BJ (cell line): ENCODE results near the gene FBXO11. TPM values are rescaled to one million over a fixed set of nuclear protein-coding genes. Genes with fewer than 3 reads are reported as not detected.

Experiments used
- CTCF ChIA-PET: fragments of 350-600 bp; formaldehyde crosslinking; extraction: SDS; loops from one replicate; lab custom pipeline; 2021; ENCODE audit warnings: antibody characterized with exemption, inconsistent platforms; lab: Yijun Ruan, JAX
- POLR2A ChIA-PET: fragments of 300-600 bp; sonication (Branson Sonifier 250); formaldehyde crosslinking; extraction: SDS; loops from one replicate; lab custom pipeline; 2021; ENCODE audit warnings: antibody characterized with exemption; lab: Charles Lee
- DNase-seq: peaks from one replicate; pipeline ENCODE4 v3.0.0-alpha.2; 2011; ENCODE audit warnings: low read depth
- H3K27me3 ChIP-seq: 2 replicates; pipeline ENCODE4 v1.6.0; 2011; ENCODE audit warnings: low read length; ENCODE audit not compliant: control insufficient read depth, insufficient read depth
- H3K36me3 ChIP-seq: 2 replicates; pipeline ENCODE4 v1.5.1; 2011; ENCODE audit warnings: low read length; ENCODE audit not compliant: control insufficient read depth, insufficient read depth
- H3K4me3 ChIP-seq: 2 replicates; pipeline ENCODE4 v1.5.1; 2011; ENCODE audit warnings: low read depth, mild to moderate bottlenecking, control low read depth, low read length
- polyA plus RNA-seq: library from polyadenylated mRNA; depleted of rRNA; stranded (reverse); fragments of >200 nt; gene quantifications from 2 replicates; pipeline ENCODE4 v1.2.3, GENCODE V29; 2011; rRNA removed
- small RNA-seq: library from RNA; depleted of rRNA; stranded (forward); fragments of <200 nt; gene quantifications from one replicate; pipeline ENCODE3, GENCODE V24; 2012; ENCODE audit warnings: low replicate concordance, low read depth; ENCODE audit not compliant: insufficient read length
- TF ChIP-seq, protein P1 (sequence below): IDR thresholded peaks from 2 replicates; pipeline ENCODE4 v1.5.1; 2011; ENCODE audit warnings: low read depth, mild to moderate bottlenecking, control low read depth, inconsistent platforms, low read length, moderate library complexity; ENCODE audit not compliant: insufficient read depth

Gene FBXO11
- polyA plus RNA-seq, 1 experiment = 21.5 TPM

DNA sequence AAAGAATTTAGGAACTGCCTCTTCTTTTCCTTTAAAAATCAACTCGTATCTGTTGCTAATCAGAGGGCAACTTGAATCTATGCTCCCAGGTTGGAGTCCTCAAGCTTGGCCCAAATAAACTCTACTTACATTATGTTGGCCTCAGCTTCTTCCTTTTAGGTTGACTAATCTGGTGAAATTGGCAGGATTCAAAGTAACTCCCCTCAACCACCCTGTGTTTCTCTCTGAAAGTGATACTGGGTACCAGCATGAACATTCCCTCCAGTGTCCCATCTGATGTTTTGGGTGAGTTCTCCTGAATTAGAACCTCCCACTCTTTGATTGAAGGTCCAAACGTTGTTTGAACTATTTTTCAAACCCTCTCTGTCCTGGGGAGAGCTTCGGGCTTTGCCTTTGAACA lies 164.7 kb downstream of the FBXO11 start:
- CTCF ChIA-PET = interaction anchor here (0.9 kb wide), 1 partner anchor 26 kb away, joined by 4 read pairs; no protein-coding TSS in a partner anchor
- no peak for DNase-seq
- POLR2A ChIA-PET = no interaction called here
- no peaks in the 10 kb centered on the region for H3K36me3 ChIP-seq
- no peak overlapping the region for H3K4me3 ChIP-seq
- H3K27me3 ChIP-seq = peaks cover 3% of the 10 kb centered on the region; the same call in 1 of the 2 replicates
- TF ChIP-seq, protein P1, sequence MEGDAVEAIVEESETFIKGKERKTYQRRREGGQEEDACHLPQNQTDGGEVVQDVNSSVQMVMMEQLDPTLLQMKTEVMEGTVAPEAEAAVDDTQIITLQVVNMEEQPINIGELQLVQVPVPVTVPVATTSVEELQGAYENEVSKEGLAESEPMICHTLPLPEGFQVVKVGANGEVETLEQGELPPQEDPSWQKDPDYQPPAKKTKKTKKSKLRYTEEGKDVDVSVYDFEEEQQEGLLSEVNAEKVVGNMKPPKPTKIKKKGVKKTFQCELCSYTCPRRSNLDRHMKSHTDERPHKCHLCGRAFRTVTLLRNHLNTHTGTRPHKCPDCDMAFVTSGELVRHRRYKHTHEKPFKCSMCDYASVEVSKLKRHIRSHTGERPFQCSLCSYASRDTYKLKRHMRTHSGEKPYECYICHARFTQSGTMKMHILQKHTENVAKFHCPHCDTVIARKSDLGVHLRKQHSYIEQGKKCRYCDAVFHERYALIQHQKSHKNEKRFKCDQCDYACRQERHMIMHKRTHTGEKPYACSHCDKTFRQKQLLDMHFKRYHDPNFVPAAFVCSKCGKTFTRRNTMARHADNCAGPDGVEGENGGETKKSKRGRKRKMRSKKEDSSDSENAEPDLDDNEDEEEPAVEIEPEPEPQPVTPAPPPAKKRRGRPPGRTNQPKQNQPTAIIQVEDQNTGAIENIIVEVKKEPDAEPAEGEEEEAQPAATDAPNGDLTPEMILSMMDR = no peak

DNA sequence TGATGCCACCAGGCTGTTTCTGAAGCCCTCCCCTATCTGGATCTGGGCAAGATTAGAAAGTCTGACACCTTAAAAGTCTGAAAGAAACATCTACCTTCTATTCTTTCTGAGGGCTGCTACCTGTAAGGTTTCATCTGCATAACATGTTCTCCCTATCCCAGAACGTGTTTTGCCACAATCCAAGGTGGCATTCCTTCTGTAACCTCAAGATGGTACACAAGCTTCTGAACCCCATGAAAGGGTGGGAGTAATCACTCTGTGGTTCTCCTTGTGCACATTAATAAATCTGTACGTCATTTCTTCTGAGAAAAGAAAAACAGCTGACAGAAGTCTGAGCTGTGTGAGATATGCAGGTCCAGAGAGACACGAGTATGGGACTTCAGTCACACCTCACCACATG lies 165.2 kb downstream of the FBXO11 start:
- CTCF ChIA-PET = no interaction called here
- DNase-seq = no peak
- TF ChIP-seq, protein P1 = no peak
- Histone ChIP-seq H3K36me3 (no peaks in the 10 kb centered on the region), H3K27me3 (peaks cover 3% of the 10 kb centered on the region; the same call in 1 of the 2 replicates), H3K4me3 (no peak overlapping the region)
- POLR2A ChIA-PET = no interaction called here

Small RNA genes within 50 kb of the gene (small RNA-seq; reads per million reads assigned to genes)
- not detected for gene RF00026
- not detected for gene RPL36AP15

Other genes with a start within 250 kb of the FBXO11 start
- gene MSH6, start 123.4 kb downstream of the FBXO11 start, polyA plus RNA-seq = 13.7 and 26.2 TPM in 2 replicates